GM12878 (cell line): ENCODE results near the gene CXCL9. TPM values are rescaled to one million over a fixed set of nuclear protein-coding genes. Genes with fewer than 3 reads are reported as not detected.

Experiments
- CBFB ChIP-seq: IDR thresholded peaks from 2 replicates; pipeline ENCODE4 v1.6.1; 2016; ENCODE audit warnings: antibody characterized with exemption, low read depth
- E2F8 ChIP-seq: fragments of 450-650 bp; IDR thresholded peaks from 2 replicates; pipeline ENCODE4 v1.6.1; 2018; ENCODE audit warnings: mild to moderate bottlenecking, low read depth, moderate library complexity; ENCODE audit not compliant: partially characterized antibody
- E4F1 ChIP-seq: fragments of 450-650 bp; IDR thresholded peaks from 2 replicates; pipeline ENCODE4 v1.6.1; 2018; ENCODE audit warnings: borderline replicate concordance, mild to moderate bottlenecking; ENCODE audit not compliant: partially characterized antibody
- ETV6 ChIP-seq, 2 experiments: fragments of 450-650 bp in 1 of 2; IDR thresholded peaks in 1 of 2; conservative IDR thresholded peaks in 1 of 2; 2 replicates each; pipeline ENCODE4 v1.6.1; 2014; ENCODE audit warnings: antibody characterized with exemption in 1 of 2, borderline replicate concordance in 1 of 2, low read depth in 1 of 2, mild to moderate bottlenecking in 1 of 2, moderate library complexity in 1 of 2
- EZH2 ChIP-seq: IDR thresholded peaks from 2 replicates; pipeline ENCODE4 v1.6.1; 2012; ENCODE audit warnings: low read depth, mild to moderate bottlenecking, control low read depth, inconsistent platforms, low read length, borderline replicate concordance; ENCODE audit not compliant: control insufficient read depth
- GABPA ChIP-seq: IDR thresholded peaks from 2 replicates; pipeline ENCODE4 v1.6.1; 2014; ENCODE audit warnings: antibody characterized with exemption, low read depth, mild to moderate bottlenecking, inconsistent platforms
- MXI1 ChIP-seq: fragments of 150-350 bp; IDR thresholded peaks from 2 replicates; pipeline ENCODE4 v1.6.1; 2011; ENCODE audit warnings: low read depth, mild to moderate bottlenecking, inconsistent platforms, low read length, improper control_type of control experiment
- PAX8 ChIP-seq: fragments of 450-650 bp; IDR thresholded peaks from 2 replicates; pipeline ENCODE4 v1.6.1; 2017; ENCODE audit warnings: mild to moderate bottlenecking, moderate library complexity
- RAD51 ChIP-seq: fragments of 450-650 bp; IDR thresholded peaks from 2 replicates; pipeline ENCODE4 v1.6.1; 2016; ENCODE audit warnings: moderate library complexity, mild to moderate bottlenecking, inconsistent platforms
- REST ChIP-seq: IDR thresholded peaks from 2 replicates; pipeline ENCODE4 v1.6.1; 2012; ENCODE audit warnings: mild to moderate bottlenecking, low read depth, low read length
- STAT1 ChIP-seq: fragments of 450-650 bp; conservative IDR thresholded peaks from 2 replicates; pipeline ENCODE4 v1.6.1; 2014; ENCODE audit warnings: antibody characterized with exemption, mild to moderate bottlenecking
- ZBTB11 ChIP-seq: fragments of 450-650 bp; formaldehyde crosslinking; IDR thresholded peaks from 2 replicates; pipeline ENCODE4 v1.5.0; 2022; ENCODE audit warnings: mild to moderate bottlenecking, missing genetic modification characterization
- ZBTB4 ChIP-seq: fragments of 450-650 bp; formaldehyde crosslinking; IDR thresholded peaks from 2 replicates; pipeline ENCODE4 v1.4.0; 2022; ENCODE audit warnings: mild to moderate bottlenecking, moderate library complexity
- ZSCAN29 ChIP-seq: fragments of 450-650 bp; IDR thresholded peaks from 2 replicates; pipeline ENCODE4 v1.6.1; 2017; ENCODE audit warnings: mild to moderate bottlenecking, moderate library complexity
- polyA plus RNA-seq, 11 experiments: library from polyadenylated mRNA; depleted of rRNA in 4 of 11; unstranded in 6 of 11; stranded (reverse) in 5 of 11; fragments of >200 nt; fragmentation: Nextera tagmentation in 4 of 11; fragmentation: Illumina TruSeq in 1 of 11; extraction: Ambion mirVana in 4 of 11; extraction: Trizol in 1 of 11; gene quantifications; 1 replicate in 1 of 11; 2 replicates in 10 of 11; pipeline versions ENCODE4 v1.2.1 to v1.2.3, GENCODE V29; 2011 to 2016; ENCODE audit warnings: inconsistent platforms in 2 of 11, missing spikeins in 2 of 11, low read depth in 1 of 11
- total RNA-seq, 4 experiments: library from RNA; depleted of rRNA in 3 of 4; stranded (reverse); fragments of >200 nt in 3 of 4; fragmentation: Illumina TruSeq in 1 of 4; extraction: Trizol in 1 of 4; gene quantifications; 2 replicates each; pipeline versions ENCODE4 v1.2.1 to v1.2.3, GENCODE V29; 2013 to 2021

Gene CXCL9
- total and polyA plus RNA-seq, 10 of the 15 experiments (the other 5 are each of a cell fraction or from before 2014, with no cell fraction given), result 0.03 to 0.46 (median 0.22) TPM; not detected in 1

GRCh38 chr4:76016393-76016792 is 9.1 kb upstream of the CXCL9 start (continued):
- TF ChIP-seq E2F8, result no peak
- no peak for TF ChIP-seq REST
- TF ChIP-seq ETV6 (conservative IDR thresholded peaks at IDR 0.05 in 1 of 2, IDR thresholded peaks at IDR 0.05 in 1 of 2; ENCODE audit: borderline replicate concordance in 1 of 2, low read depth in 1 of 2), result no peak
- TF ChIP-seq CBFB, result peak; percentile 61; the same call in 1 of the 2 replicates
- no peak for TF ChIP-seq EZH2
- TF ChIP-seq MXI1, result no peak
- TF ChIP-seq GABPA, result no peak
- no peak for TF ChIP-seq ZBTB4 (CRISPR knock-in tag)
- TF ChIP-seq E4F1, result no peak
- no peak for TF ChIP-seq PAX8
- TF ChIP-seq ZSCAN29, result no peak
- TF ChIP-seq ZBTB11 (CRISPR knock-in tag), result no peak
- TF ChIP-seq RAD51, result no peak
- no peak for TF ChIP-seq STAT1
